HEK293 (cell line): ENCODE results near the gene PALD1.

Experiments
- CTCF ChIA-PET: fragments of 350-600 bp; formaldehyde crosslinking; extraction: SDS; loops from one replicate; lab custom pipeline; 2021; ENCODE audit warnings: antibody characterized with exemption; lab: Yijun Ruan, JAX
- POLR2A ChIA-PET: fragments of 300-600 bp; formaldehyde crosslinking; extraction: SDS; loops from one replicate; lab custom pipeline; 2020; ENCODE audit warnings: antibody characterized with exemption, inconsistent platforms; lab: Yijun Ruan, JAX
- H3K27ac ChIP-seq: fragments of 200-500 bp; sonication (Bioruptor generic); 2 replicates; pipeline ENCODE4 v1.5.1; 2014; ENCODE audit warnings: low read depth, low read length, control low read depth, inconsistent platforms; ENCODE audit errors: extremely low read depth
- H3K36me3 ChIP-seq, 2 experiments: fragments of 200-500 bp in 1 of 2; sonication (Bioruptor generic) in 1 of 2; 1 replicate in 1 of 2; 2 replicates in 1 of 2; pipeline ENCODE4 v1.5.1; 2014 to 2017; ENCODE audit warnings: inconsistent platforms in 2 of 2, low read length in 2 of 2; ENCODE audit not compliant: control insufficient read depth in 2 of 2, insufficient read depth in 1 of 2
- H3K4me1 ChIP-seq: fragments of 200-500 bp; sonication (Bioruptor generic); 2 replicates; pipeline ENCODE4 v1.5.1; 2014; ENCODE audit warnings: mild to moderate bottlenecking, low read length, inconsistent platforms; ENCODE audit not compliant: control insufficient read depth, insufficient read depth
- H3K4me3 ChIP-seq: 2 replicates; pipeline ENCODE4 v1.5.1; 2011; ENCODE audit warnings: low read depth, mild to moderate bottlenecking, control low read depth, low read length, moderate library complexity
- H3K9me3 ChIP-seq: fragments of 200-500 bp; sonication (Bioruptor generic); 2 replicates; pipeline ENCODE4 v1.5.1; 2014; ENCODE audit warnings: low read depth, low read length, inconsistent platforms; ENCODE audit not compliant: control insufficient read depth, insufficient read depth
- KLF1 ChIP-seq: fragments of 450-650 bp; formaldehyde crosslinking; IDR thresholded peaks from 2 replicates; pipeline ENCODE4 v1.5.1; 2016; ENCODE audit warnings: missing biosample characterization, missing genetic modification characterization
- MEIS1 ChIP-seq: sonication (generic); formaldehyde crosslinking; IDR thresholded peaks from 2 replicates; pipeline ENCODE4 v1.8.1; 2022; ENCODE audit warnings: missing genetic modification reagents, mild to moderate bottlenecking, borderline replicate concordance
- PRDM10 ChIP-seq: fragments of 450-650 bp; formaldehyde crosslinking; IDR thresholded peaks from 2 replicates; pipeline ENCODE4 v1.5.1; 2016; ENCODE audit warnings: missing biosample characterization, missing genetic modification characterization
- SALL2 ChIP-seq: fragments of 450-650 bp; formaldehyde crosslinking; IDR thresholded peaks from 2 replicates; pipeline ENCODE4 v1.5.0; 2017; ENCODE audit warnings: missing biosample characterization, mild to moderate bottlenecking, missing genetic modification characterization, borderline replicate concordance
- SCRT2 ChIP-seq: fragments of 450-650 bp; formaldehyde crosslinking; IDR thresholded peaks from 2 replicates; pipeline ENCODE4 v1.5.1; 2016; ENCODE audit warnings: missing biosample characterization, missing genetic modification characterization
- ZNF175 ChIP-seq: fragments of 450-650 bp; formaldehyde crosslinking; IDR thresholded peaks from 2 replicates; pipeline ENCODE4 v1.5.1; 2016; ENCODE audit warnings: missing biosample characterization, missing genetic modification characterization
- ZNF274 ChIP-seq, 2 experiments: fragments of 200-500 bp in 1 of 2; fragments of 450-650 bp in 1 of 2; sonication (Bioruptor generic) in 1 of 2; formaldehyde crosslinking in 1 of 2; IDR thresholded peaks; 2 replicates each; pipeline versions ENCODE4 v1.5.1 to v1.6.1; 2014 to 2016; ENCODE audit warnings: borderline replicate concordance in 1 of 2, inconsistent platforms in 1 of 2, low read length in 1 of 2, missing biosample characterization in 1 of 2, missing genetic modification characterization in 1 of 2
- ZNF510 ChIP-seq: fragments of 450-650 bp; formaldehyde crosslinking; IDR thresholded peaks from 2 replicates; pipeline ENCODE4 v1.5.1; 2018; ENCODE audit warnings: mild to moderate bottlenecking, missing genetic modification characterization, missing biosample characterization; ENCODE audit not compliant: insufficient replicate concordance
- TF ChIP-seq, protein P1 (sequence below): fragments of 450-650 bp; formaldehyde crosslinking; IDR thresholded peaks from 2 replicates; pipeline ENCODE4 v1.5.1; 2017; ENCODE audit warnings: missing biosample characterization, mild to moderate bottlenecking, missing genetic modification characterization, moderate library complexity
- TF ChIP-seq, protein P2 (sequence below): fragments of 450-650 bp; formaldehyde crosslinking; IDR thresholded peaks from 2 replicates; pipeline ENCODE4 v1.5.1; 2016; ENCODE audit warnings: missing biosample characterization, missing genetic modification characterization

The PALD1 gene

GRCh38 chr10:70472799-70473454 lies 5.6 kb upstream of the PALD1 start:
- Histone ChIP-seq H3K27ac (no peak overlapping the region), H3K36me3 (no peaks in the 10 kb centered on the region), H3K4me1 (no peaks in the 10 kb centered on the region; the same call in 1 of the 2 replicates), H3K9me3 (no peaks in the 10 kb centered on the region)
- ChIA-PET POLR2A (no interaction called here), CTCF (interaction anchor here (0.6 to 0.7 kb wide), 2 partner anchors 11 to 582 kb away, joined by 3 to 4 read pairs; no protein-coding TSS in a partner anchor)
- TF ChIP-seq, protein P1, sequence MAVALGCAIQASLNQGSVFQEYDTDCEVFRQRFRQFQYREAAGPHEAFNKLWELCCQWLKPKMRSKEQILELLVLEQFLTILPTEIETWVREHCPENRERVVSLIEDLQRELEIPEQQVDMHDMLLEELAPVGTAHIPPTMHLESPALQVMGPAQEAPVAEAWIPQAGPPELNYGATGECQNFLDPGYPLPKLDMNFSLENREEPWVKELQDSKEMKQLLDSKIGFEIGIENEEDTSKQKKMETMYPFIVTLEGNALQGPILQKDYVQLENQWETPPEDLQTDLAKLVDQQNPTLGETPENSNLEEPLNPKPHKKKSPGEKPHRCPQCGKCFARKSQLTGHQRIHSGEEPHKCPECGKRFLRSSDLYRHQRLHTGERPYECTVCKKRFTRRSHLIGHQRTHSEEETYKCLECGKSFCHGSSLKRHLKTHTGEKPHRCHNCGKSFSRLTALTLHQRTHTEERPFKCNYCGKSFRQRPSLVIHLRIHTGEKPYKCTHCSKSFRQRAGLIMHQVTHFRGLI (tag by site-specific recombination): no peak
- peak; percentile 81 for TF ChIP-seq KLF1 (tag by site-specific recombination)
- TF ChIP-seq, all 188 proteins: peak for 1
- H3K4me3 ChIP-seq: no peak overlapping the region

DNA sequence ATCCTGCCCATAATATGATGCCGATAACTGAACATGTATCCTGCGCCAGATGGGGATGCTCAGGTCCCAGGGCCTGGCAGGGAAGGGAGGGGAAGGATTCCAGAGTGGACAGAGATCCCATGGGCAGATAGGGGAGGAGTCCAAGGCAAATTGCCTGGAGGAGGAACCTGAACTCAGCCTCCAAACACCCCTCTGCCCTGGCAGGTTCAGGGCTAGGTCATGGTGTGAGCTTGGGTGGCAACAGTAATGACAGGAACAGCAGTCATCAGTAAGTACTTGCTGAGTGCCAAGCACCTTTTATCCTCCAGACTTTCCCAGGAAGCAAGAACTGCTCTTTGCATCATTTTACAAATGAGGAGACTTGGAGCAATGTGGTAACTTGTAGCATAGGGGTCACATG lies 3.8 kb upstream of the PALD1 start:
- no peaks in the 10 kb centered on the region for H3K36me3 ChIP-seq
- TF ChIP-seq PRDM10 (tag by site-specific recombination) (peak; percentile 47), ZNF274 (IDR thresholded peaks at IDR 0.05; ENCODE audit: low read length) (no peak), ZNF274 (tag by site-specific recombination; IDR thresholded peaks at IDR 0.05; ENCODE audit: borderline replicate concordance) (no peak)
- no peak overlapping the region for H3K4me3 ChIP-seq
- H3K27ac ChIP-seq: no peak overlapping the region
- H3K9me3 ChIP-seq: no peaks in the 10 kb centered on the region
- H3K4me1 ChIP-seq: peaks cover 2% of the 10 kb centered on the region
- CTCF ChIA-PET: interaction anchor here (0.7 to 4.8 kb wide), 2 partner anchors 13 to 309 kb away, joined by 3 to 20 read pairs; no protein-coding TSS in a partner anchor
- POLR2A ChIA-PET: no interaction called here

GRCh38 chr10:70475661-70476060 lies 2.9 kb upstream of the PALD1 start:
- CTCF ChIA-PET: interaction anchor here (0.6 to 4.8 kb wide), 2 partner anchors 14 to 63 kb away, joined by 3 to 20 read pairs; no protein-coding TSS in a partner anchor
- no peak overlapping the region for H3K27ac ChIP-seq
- no peaks in the 10 kb centered on the region for H3K9me3 ChIP-seq
- TF ChIP-seq SALL2 (no peak), ZNF510 (tag by site-specific recombination) (no peak), SCRT2 (tag by site-specific recombination) (peak; percentile 55; the same call in 1 of the 2 replicates), ZNF175 (tag by site-specific recombination) (no peak), MEIS1 (CRISPR knock-in tag) (no peak)
- TF ChIP-seq, protein P2, sequence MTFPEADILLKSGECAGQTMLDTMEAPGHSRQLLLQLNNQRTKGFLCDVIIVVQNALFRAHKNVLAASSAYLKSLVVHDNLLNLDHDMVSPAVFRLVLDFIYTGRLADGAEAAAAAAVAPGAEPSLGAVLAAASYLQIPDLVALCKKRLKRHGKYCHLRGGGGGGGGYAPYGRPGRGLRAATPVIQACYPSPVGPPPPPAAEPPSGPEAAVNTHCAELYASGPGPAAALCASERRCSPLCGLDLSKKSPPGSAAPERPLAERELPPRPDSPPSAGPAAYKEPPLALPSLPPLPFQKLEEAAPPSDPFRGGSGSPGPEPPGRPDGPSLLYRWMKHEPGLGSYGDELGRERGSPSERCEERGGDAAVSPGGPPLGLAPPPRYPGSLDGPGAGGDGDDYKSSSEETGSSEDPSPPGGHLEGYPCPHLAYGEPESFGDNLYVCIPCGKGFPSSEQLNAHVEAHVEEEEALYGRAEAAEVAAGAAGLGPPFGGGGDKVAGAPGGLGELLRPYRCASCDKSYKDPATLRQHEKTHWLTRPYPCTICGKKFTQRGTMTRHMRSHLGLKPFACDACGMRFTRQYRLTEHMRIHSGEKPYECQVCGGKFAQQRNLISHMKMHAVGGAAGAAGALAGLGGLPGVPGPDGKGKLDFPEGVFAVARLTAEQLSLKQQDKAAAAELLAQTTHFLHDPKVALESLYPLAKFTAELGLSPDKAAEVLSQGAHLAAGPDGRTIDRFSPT (tag by site-specific recombination): no peak
- TF ChIP-seq, all 188 proteins: peak for 1
- Histone ChIP-seq H3K4me3 (no peak overlapping the region), H3K36me3 (peaks cover 0 to 1% of the 10 kb centered on the region in 2 experiments; a peak in 1 of 3 replicates), H3K4me1 (peaks cover 6% of the 10 kb centered on the region)
- POLR2A ChIA-PET: no interaction called here
